ENCODE measurements around the gene DMRTC2. TPM values are rescaled to one million over a fixed set of nuclear protein-coding genes. Genes with fewer than 3 reads are reported as not detected.

The DMRTC2 gene
- total and polyA plus RNA-seq, 2 of the 13 experiments (the other 11 are each of a cell fraction or from before 2014, with no cell fraction given): not detected

- no peak for TF ChIP-seq ZNF407 (CRISPR knock-in tag; IDR thresholded peaks at IDR 0.05; ENCODE audit: not compliant biosample characterization)
- TF ChIP-seq ZNF263 (CRISPR knock-in tag; IDR thresholded peaks at IDR 0.05): no peak; the same call in 1 of the 2 replicates
- TF ChIP-seq U2AF2 (IDR thresholded peaks at IDR 0.05; ENCODE audit: low read depth, low read length): 0 out of 2 replicates have a peak, but pooled peaks have one; percentile 25
- peak; percentile 9; the same call in 1 of the 2 replicates for TF ChIP-seq RFXAP (CRISPR knock-in tag; IDR thresholded peaks at IDR 0.05; ENCODE audit: borderline replicate concordance)
- peak; percentile 93 for TF ChIP-seq ZFY (CRISPR knock-in tag; IDR thresholded peaks at IDR 0.05)
- no peak for TF ChIP-seq ZNF674 (CRISPR knock-in tag; IDR thresholded peaks at IDR 0.05; ENCODE audit: low read depth)
- TF ChIP-seq DPF2 (CRISPR knock-in tag; IDR thresholded peaks at IDR 0.05; ENCODE audit: borderline replicate concordance, low read depth): no peak
- TF ChIP-seq CBX5 (CRISPR knock-in tag; IDR thresholded peaks at IDR 0.05; ENCODE audit: borderline replicate concordance): peak; percentile 53; the same call in 1 of the 2 replicates
- TF ChIP-seq NCOA1 (CRISPR knock-in tag; IDR thresholded peaks at IDR 0.05): no peak
- TF ChIP-seq ZNF710 (CRISPR knock-in tag; IDR thresholded peaks at IDR 0.05; ENCODE audit: borderline replicate concordance): peak; percentile 81; the same call in 1 of the 2 replicates
- 0 out of 2 replicates have a peak, but pooled peaks have one; percentile 23 for TF ChIP-seq ZNF547 (CRISPR knock-in tag; IDR thresholded peaks at IDR 0.05)
- TF ChIP-seq ZFP82 (CRISPR knock-in tag; IDR thresholded peaks at IDR 0.05; ENCODE audit: borderline replicate concordance): no peak; the same call in 1 of the 2 replicates
- no peak for TF ChIP-seq SP140L (CRISPR knock-in tag; IDR thresholded peaks at IDR 0.05; ENCODE audit: borderline replicate concordance)
- peak; percentile 33; the same call in 1 of the 2 replicates for TF ChIP-seq MYPOP (CRISPR knock-in tag; IDR thresholded peaks at IDR 0.05)
- no peak for TF ChIP-seq HNRNPL (IDR thresholded peaks at IDR 0.05; ENCODE audit: low read depth, low read length)
- peak; percentile 58; the same call in 1 of the 2 replicates for TF ChIP-seq AKAP8 (CRISPR knock-in tag; IDR thresholded peaks at IDR 0.05)
- peak; percentile 99 for TF ChIP-seq ELF4 (CRISPR knock-in tag; IDR thresholded peaks at IDR 0.05; ENCODE audit: borderline replicate concordance)
Observed at GRCh38 chr19:41859618-41860418, 15.0 kb downstream of the DMRTC2 start, which contains the start of gene RPS19 (continued).
